ENCODE data around the gene REXO5. TPM values are rescaled to one million over a fixed set of nuclear protein-coding genes. Genes with fewer than 3 reads are reported as not detected.
A peak's percentile ranks its signal among the peaks of the same experiment; 100 is the strongest.

Gene REXO5
- total RNA-seq, result 2.5 and 4.2 TPM in 2 replicates
- long read RNA-seq, transcript REXO5-201 (20 exons, 2,722 nt), result major isoform, 12 of 32 reads
- long read RNA-seq, partial matches to known transcripts, result 1 of 32 reads
- long read RNA-seq, other reads (novel, unspliced or antisense), result 17 of 32 reads

GRCh38 chr16:20806168-20807050 lies at the start of gene REXO5, which contains the start of gene ERI2:
Gene REXO5, plus strand, starts transcription at chr16:20806527. Its CDS starts 427 bp downstream, at chr16:20806954.
Gene ERI2, minus strand, starts transcription at chr16:20806472. Its CDS starts 42 bp downstream, at chr16:20806430.
- peak; percentile 58 for TF ChIP-seq CTCF (IDR thresholded peaks at IDR 0.05)
- Mint-ChIP-seq H3K4me1 (ENCODE audit: unreplicated experiment) (peaks cover 17% of the 10 kb centered on the region), H3K36me3 (ENCODE audit: unreplicated experiment) (no peaks in the 10 kb centered on the region), H3K27ac (ENCODE audit: unreplicated experiment) (peak within 1 kb of the TSS; percentile 97), H3K4me3 (ENCODE audit: unreplicated experiment) (peak within 1 kb of the TSS; percentile 99), H3K27me3 (ENCODE audit: unreplicated experiment) (no peaks in the 10 kb centered on the region), H3K9me3 (ENCODE audit: unreplicated experiment) (no peaks in the 10 kb centered on the region)
- peak; percentile 97 for DNase-seq (ENCODE audit: extremely low spot score, unreplicated experiment)

- no peak for TF ChIP-seq CTCF (IDR thresholded peaks at IDR 0.05)
- H3K9me3 Mint-ChIP-seq (ENCODE audit: unreplicated experiment), result peaks cover 7% of the 10 kb centered on the region
- peaks cover 15% of the 10 kb centered on the region for H3K27me3 Mint-ChIP-seq (ENCODE audit: unreplicated experiment)
- H3K4me1 Mint-ChIP-seq (ENCODE audit: unreplicated experiment), result peaks cover 10% of the 10 kb centered on the region
- no peak overlapping the region for H3K27ac Mint-ChIP-seq (ENCODE audit: unreplicated experiment)
- no peaks in the 10 kb centered on the region for H3K36me3 Mint-ChIP-seq (ENCODE audit: unreplicated experiment)
- H3K4me3 Mint-ChIP-seq (ENCODE audit: unreplicated experiment), result no peak overlapping the region
- DNase-seq (ENCODE audit: extremely low spot score, unreplicated experiment), result no peak
Measured at GRCh38 chr16:20760346-20760745, 46.0 kb upstream of the REXO5 start.

- H3K27ac Mint-ChIP-seq (ENCODE audit: unreplicated experiment), result no peak overlapping the region
- no peak for TF ChIP-seq CTCF (IDR thresholded peaks at IDR 0.05)
- no peak overlapping the region for H3K4me3 Mint-ChIP-seq (ENCODE audit: unreplicated experiment)
- H3K27me3 Mint-ChIP-seq (ENCODE audit: unreplicated experiment), result peaks cover 22% of the 10 kb centered on the region
- H3K9me3 Mint-ChIP-seq (ENCODE audit: unreplicated experiment), result peaks cover 7% of the 10 kb centered on the region
- no peak for DNase-seq (ENCODE audit: extremely low spot score, unreplicated experiment)
- peaks cover 10% of the 10 kb centered on the region for H3K4me1 Mint-ChIP-seq (ENCODE audit: unreplicated experiment)
- H3K36me3 Mint-ChIP-seq (ENCODE audit: unreplicated experiment), result no peaks in the 10 kb centered on the region
Measured at GRCh38 chr16:20761175-20761574, 45.2 kb upstream of the REXO5 start.

GRCh38 chr16:20762404-20763123 lies 43.8 kb upstream of the REXO5 start:
- Mint-ChIP-seq H3K27ac (ENCODE audit: unreplicated experiment) (no peak overlapping the region), H3K4me1 (ENCODE audit: unreplicated experiment) (peaks cover 10% of the 10 kb centered on the region), H3K27me3 (ENCODE audit: unreplicated experiment) (peaks cover 26% of the 10 kb centered on the region), H3K9me3 (ENCODE audit: unreplicated experiment) (peaks cover 7% of the 10 kb centered on the region), H3K4me3 (ENCODE audit: unreplicated experiment) (no peak overlapping the region), H3K36me3 (ENCODE audit: unreplicated experiment) (no peaks in the 10 kb centered on the region)
- no peak for DNase-seq (ENCODE audit: extremely low spot score, unreplicated experiment)
- no peak for TF ChIP-seq CTCF (IDR thresholded peaks at IDR 0.05)
